Renal cortex interstitium (tissue), 11 donors: ENCODE results near the gene NDUFS3. TPM values are rescaled to one million over a fixed set of nuclear protein-coding genes. Genes with fewer than 3 reads are reported as not detected.
"Not testable (repeated sequence)": the region's sequence is repeated elsewhere in the genome, so short reads cannot be mapped to it uniquely, and the experiment has no call there.

Source experiments
- DNase-seq, 11 donors: peaks; one replicate each; pipeline ENCODE4 v3.0.0-alpha.2; 2013; ENCODE audit warnings: low read depth in 9 of 11, low spot score in 4 of 11; ENCODE audit errors: extremely low read depth in 1 of 11
- polyA plus RNA-seq, 3 donors: library from polyadenylated mRNA; unstranded; fragments of 120-200 nt; gene quantifications; one replicate each; pipeline ENCODE4 v1.2.1, GENCODE V29; 2013; ENCODE audit not compliant: insufficient read length in 3 of 3

NDUFS3 gene
- polyA plus RNA-seq, 3 donors = 136 to 148 (median 141) TPM

DNA sequence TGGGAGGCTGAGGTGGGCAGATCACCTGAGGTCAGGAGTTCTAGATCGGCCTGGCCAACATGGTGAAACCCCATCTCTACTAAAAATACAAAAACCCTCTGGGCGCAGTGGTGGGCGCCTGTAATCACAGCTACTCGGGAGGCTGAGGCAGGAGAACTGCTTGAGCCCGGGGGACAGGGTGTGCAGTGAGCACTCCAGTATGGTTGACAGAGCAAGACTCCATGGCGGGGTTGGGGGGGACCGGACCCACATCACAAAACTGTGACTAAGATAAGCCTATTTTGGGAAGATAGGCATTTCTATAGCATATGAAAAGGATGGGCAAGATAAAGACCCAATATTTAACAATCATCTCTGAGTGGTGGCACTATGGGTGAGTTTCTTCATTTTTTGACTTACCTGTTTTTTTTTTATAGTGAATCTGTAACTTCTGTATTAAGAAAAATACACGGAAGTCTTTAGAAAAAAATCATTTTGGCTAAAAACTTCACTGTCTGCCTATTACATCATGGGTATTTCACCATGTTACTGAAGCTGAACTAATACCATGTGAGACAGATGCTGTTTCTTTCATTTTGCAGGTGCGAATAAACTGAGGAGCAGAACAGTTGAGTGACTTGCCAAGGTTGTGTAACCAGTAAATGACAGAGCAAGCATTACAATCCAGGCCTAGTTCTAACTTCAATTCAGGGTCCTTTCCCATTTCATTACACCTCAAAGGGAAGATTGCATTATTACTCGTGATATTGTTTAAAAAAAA, 28.4 kb upstream of the NDUFS3 start:
- no peak for DNase-seq

- no peak for DNase-seq
Observed at GRCh38 chr11:47551086-47551485, 27.8 kb upstream of the NDUFS3 start.

DNA sequence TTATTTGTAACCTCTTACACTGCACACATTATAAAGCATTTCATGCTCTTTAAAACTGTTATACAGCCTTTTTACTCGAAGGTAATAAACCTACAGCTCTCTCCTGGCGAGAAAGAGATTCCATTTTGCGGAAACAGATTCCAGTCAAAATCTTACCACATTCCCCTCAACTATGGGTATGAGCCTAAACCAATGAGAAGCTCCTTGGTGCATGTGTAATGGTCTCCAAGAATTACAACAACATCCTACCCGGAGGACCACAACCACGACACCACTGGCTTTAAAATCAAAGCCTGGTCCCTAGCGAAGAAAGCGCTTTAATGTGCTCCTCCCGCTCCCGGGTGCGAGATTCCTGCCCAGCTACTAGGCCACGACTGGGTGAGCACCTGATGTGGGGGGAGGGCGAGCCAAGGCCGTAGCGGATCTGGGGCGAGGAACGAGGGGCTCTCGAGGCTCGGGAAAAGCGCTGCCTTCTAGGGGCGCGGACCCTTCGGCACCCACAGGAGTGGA, 26.8 kb upstream of the NDUFS3 start:
- peak in 5 of 11 donors; percentile 22 to 38 (median 34) for DNase-seq

GRCh38 chr11:47552566-47553405, 26.1 kb upstream of the NDUFS3 start, which contains the start of gene CELF1:
Gene CELF1 (minus strand): TSS chr11:47553132. CDS start chr11:47499523, 53,609 bp downstream.
- peak; percentile 63 to 91 (median 87) for DNase-seq

DNA sequence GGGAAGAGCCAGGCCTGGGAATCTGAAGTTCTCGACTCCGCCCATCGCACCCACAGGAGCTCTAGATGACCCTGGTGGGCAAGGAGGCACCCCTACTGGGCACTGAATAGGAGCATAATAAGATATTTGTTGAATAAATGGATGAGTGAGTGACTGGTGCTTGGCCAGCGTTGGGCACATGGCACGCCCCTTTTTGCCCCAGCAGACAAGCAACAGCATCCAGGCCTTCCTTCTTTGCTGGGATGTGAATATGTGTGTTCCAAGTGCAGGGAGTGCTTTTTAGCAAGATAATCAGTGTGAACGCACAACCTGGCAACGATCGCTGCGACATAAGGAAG, 25.5 kb upstream of the NDUFS3 start:
- peak in 1 of 11 donors; percentile 64 for DNase-seq

DNA sequence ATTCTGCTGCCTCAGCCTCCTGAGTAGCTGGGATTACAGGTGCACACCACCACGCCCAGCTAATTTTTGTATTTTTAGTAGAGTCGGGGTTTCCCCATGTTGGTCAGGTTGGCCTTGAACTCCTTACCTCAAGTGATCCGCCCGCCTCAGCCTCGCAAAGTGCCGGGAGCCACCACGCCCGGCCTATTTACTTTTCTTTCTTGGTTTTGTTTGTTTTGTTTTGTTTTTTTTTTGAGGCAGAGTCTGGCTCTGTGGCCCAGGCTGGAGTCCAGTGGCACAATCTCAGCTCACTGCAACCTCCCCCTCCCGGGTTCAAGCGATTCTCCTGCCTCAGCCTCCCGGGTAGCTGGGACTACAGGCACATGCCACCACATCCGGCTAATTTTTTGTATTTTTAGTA, 21.9 kb upstream of the NDUFS3 start:
- not testable (repeated sequence) for DNase-seq

GRCh38 chr11:47558695-47559094, 20.2 kb upstream of the NDUFS3 start:
- no peak for DNase-seq

DNA sequence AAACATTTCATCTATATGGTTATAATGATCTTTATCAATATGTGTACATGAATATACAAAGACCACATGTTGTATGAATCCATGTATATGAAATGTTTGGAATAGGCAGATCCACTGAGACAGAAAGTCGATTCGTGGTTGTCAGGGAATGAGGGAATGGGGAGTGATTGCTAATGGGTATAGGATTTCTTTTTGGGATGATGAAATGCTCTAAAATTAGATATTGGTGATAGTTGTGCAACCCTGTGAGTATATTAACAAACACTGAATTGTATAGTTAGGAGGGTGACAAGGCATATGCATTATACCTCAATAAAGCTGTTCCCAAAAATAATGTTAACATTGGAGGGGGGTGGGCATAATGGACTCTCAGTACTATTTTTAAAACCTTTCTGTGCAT, 18.4 kb upstream of the NDUFS3 start:
- DNase-seq = no peak

GRCh38 chr11:47562393-47562792, 16.5 kb upstream of the NDUFS3 start:
- DNase-seq = not testable (repeated sequence)

GRCh38 chr11:47564366-47564765, 14.5 kb upstream of the NDUFS3 start:
- not testable (repeated sequence) for DNase-seq

- no peak for DNase-seq
Observed at GRCh38 chr11:47564933-47565339, 13.9 kb upstream of the NDUFS3 start.

GRCh38 chr11:47565340-47566148, 13.3 kb upstream of the NDUFS3 start, which contains the start of gene PTPMT1:
Gene PTPMT1 (plus strand): TSS chr11:47565599. CDS start chr11:47565623, 24 bp downstream.
- peak in 7 of 11 donors; percentile 59 to 67 (median 62) for DNase-seq

DNA sequence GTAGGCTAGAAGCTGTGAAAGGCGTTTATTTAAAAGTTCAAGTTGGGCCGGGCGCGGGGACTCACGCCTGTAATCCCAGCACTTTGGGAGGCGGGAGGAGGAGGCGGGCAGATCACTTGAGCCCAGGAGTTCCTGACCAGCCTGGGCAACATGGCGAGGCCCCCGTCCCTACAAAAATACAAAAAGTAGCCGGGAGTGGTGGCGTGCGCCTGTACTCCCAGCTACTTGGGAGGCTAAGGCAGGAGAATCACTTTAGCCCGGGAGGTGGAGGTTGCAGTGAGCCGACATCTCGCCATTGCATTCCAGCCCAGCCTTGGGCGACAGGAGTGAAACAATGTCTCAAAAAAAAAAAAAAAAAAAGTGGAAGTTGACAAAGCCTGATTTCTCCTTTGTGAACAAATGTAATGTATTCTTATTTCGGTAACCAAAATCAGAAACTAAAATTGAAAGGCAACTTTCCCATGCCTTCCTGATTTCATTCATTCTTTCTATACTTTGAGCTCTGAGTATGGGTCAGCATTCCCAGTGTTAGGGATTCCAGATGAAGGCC, 12.7 kb upstream of the NDUFS3 start:
- DNase-seq = no peak

DNA sequence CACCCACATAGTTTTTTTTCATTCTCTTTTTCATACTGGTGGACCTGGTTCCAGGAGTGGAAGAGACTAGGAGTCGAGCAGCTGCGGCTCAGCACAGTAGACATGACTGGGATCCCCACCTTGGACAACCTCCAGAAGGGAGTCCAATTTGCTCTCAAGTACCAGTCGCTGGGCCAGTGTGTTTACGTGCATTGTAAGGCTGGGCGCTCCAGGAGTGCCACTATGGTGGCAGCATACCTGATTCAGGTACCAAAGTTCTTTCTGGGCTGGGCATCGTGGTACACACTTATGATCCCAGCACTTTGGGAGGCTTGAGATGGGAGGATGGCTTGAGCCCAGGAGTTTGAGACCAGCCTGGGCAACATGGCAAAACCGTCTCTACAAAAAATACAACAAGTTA, 9.2 kb upstream of the NDUFS3 start:
- no peak for DNase-seq

- no peak for DNase-seq
Observed at GRCh38 chr11:47570651-47571356, 8.1 kb upstream of the NDUFS3 start.

DNA sequence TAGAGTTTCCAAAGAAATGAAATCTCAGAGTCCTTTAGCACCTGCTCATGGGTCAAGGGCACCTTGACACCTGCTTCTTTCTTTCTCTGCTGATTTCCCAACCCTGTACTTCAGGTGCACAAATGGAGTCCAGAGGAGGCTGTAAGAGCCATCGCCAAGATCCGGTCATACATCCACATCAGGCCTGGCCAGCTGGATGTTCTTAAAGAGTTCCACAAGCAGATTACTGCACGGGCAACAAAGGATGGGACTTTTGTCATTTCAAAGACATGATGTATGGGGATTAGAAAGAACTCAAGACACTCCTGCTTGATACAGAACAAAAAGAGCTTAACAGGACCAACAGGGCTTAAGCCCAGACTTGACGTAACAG, 7.5 kb upstream of the NDUFS3 start:
- DNase-seq = no peak

DNA sequence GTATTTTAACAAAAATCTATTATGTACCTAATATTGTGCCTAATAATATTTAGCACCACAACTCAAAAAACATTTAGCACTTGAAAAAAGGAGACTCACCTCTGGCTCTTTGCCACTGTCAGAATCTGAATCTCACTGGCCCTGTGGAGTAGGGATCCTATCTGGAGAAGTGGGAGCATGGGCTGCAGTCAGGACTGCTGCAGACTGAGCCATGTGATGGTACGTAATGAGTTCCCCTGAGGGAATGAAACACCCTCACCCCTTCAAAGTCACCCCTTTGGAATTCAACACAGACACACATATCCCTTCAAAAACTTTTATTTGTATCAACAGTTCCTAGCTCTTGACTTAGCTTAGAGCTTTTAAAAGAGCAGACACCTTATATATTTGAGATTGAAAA, 7.0 kb upstream of the NDUFS3 start:
- no peak for DNase-seq

- no peak for DNase-seq
Observed at GRCh38 chr11:47572715-47573255, 6.1 kb upstream of the NDUFS3 start.
